ENCODE data around the gene CYP39A1.

DNA sequence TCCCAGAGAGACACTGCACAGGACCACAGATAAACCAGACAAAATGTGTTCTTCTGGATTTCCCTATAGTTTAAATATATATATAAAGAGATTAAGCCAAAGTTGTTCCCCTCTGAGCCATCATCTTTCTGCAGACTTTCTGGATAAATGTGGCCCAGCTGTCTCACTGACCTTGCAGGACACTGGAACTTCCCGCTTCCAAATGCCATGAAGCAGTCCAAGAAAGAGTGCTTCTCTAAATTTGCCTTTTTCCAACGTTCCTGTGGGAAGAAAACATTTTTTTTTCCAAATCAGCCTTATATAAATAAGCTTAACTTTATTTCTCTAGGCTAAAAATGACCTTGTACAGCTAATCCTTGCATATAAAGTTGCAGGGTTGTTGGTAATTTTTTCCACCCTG lies 65.7 kb downstream of the CYP39A1 start:
- TF ChIP-seq CTCF (IDR thresholded peaks at IDR 0.05) (no peak), POLR2A (IDR thresholded peaks at IDR 0.05) (no peak)

All from body of pancreas (tissue), 4 donors.